ENCODE measurements around the gene OMP.

DNA sequence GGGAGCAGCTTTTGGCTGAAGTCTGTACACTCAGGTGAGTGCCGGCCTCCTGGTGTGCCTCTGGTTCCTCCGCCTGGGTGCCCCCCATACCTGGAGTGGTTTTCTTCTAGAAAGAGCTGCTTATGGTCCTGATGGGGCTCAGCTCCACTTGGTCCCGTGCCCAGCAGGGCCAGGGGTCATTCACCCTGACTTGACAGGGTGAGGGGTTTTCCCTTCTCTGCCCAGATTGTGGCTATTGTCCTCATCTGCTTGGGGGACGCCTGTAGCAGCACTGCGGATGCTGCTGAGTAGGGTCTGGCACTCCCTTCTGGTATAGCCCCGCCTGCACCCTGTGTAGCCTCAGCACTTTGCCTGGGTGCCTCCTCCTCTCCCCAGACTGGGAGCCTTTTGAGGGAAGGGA is 8.2 kb downstream of the OMP start:
- TF ChIP-seq, protein P1, sequence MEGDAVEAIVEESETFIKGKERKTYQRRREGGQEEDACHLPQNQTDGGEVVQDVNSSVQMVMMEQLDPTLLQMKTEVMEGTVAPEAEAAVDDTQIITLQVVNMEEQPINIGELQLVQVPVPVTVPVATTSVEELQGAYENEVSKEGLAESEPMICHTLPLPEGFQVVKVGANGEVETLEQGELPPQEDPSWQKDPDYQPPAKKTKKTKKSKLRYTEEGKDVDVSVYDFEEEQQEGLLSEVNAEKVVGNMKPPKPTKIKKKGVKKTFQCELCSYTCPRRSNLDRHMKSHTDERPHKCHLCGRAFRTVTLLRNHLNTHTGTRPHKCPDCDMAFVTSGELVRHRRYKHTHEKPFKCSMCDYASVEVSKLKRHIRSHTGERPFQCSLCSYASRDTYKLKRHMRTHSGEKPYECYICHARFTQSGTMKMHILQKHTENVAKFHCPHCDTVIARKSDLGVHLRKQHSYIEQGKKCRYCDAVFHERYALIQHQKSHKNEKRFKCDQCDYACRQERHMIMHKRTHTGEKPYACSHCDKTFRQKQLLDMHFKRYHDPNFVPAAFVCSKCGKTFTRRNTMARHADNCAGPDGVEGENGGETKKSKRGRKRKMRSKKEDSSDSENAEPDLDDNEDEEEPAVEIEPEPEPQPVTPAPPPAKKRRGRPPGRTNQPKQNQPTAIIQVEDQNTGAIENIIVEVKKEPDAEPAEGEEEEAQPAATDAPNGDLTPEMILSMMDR (IDR thresholded peaks at IDR 0.05; ENCODE audit: insufficient read depth, low read length): no peak
- no peak for TF ChIP-seq SPI1 (IDR thresholded peaks at IDR 0.05; ENCODE audit: borderline replicate concordance, low read depth)

All from HL-60 (cell line).